HCT116 (cell line): ENCODE data around the gene EML2. TPM values are rescaled to one million over a fixed set of nuclear protein-coding genes. Genes with fewer than 3 reads are reported as not detected.
A peak's percentile ranks its signal among the peaks of the same experiment; 100 is the strongest.

Experiments used
- ATAC-seq: fragments of 200-7000 bp; cut with Tn5 transposase; 2 replicates; pipeline ENCODE4 v1.9.1; 2020; ENCODE audit warnings: mild to moderate bottlenecking, moderate library complexity
- BruUV-seq: library from RNA; stranded (reverse); fragments of 400-500 nt; replicated peaks from 2 replicates; lab custom pipeline; 2021; lab: Mats Ljungman, UMichigan
- CTCF ChIA-PET: fragments of 300-600 bp; sonication (Branson Sonifier 250); formaldehyde crosslinking; loops from one replicate; lab custom pipeline; 2021; ENCODE audit warnings: antibody characterized with exemption; lab: Charles Lee
- POLR2A ChIA-PET: fragments of 300-600, 350-600 bp; sonication (Branson Sonifier 250); formaldehyde crosslinking; loops from one replicate; lab custom pipeline; 2021; ENCODE audit warnings: antibody characterized with exemption; lab: Charles Lee
- RAD21 ChIA-PET, 2 experiments: fragments of 300-600 bp; sonication (Branson Sonifier 250); formaldehyde crosslinking; loops; one replicate each; lab custom pipeline; 2023; ENCODE audit warnings: low total read pairs in 2 of 2; ENCODE audit not compliant: uncharacterized antibody in 2 of 2, unreplicated experiment in 2 of 2, low non-redundant PET in 1 of 2; lab: Charles Lee
- DNase-seq: peaks from one replicate; pipeline ENCODE4 v3.0.0-alpha.2; 2010; ENCODE audit warnings: low read depth, low spot score
- H2AFZ ChIP-seq: fragments of 200-600 bp; shearing (Covaris generic), sonication (generic); 2 replicates; pipeline ENCODE4 v1.6.1; 2017; ENCODE audit warnings: low read depth, mixed run types, mixed read lengths, antibody characterized with exemption, low read length; ENCODE audit not compliant: poor library complexity, severe bottlenecking
- H3K27ac ChIP-seq: 2 replicates; pipeline ENCODE4 v1.5.1; 2012; ENCODE audit warnings: low read depth, low read length
- H3K27me3 ChIP-seq: fragments of 200-600 bp; sonication (generic); 2 replicates; pipeline ENCODE4 v1.6.1; 2016; ENCODE audit warnings: mixed run types, low read length, mixed read lengths; ENCODE audit not compliant: insufficient read depth
- H3K36me3 ChIP-seq, 2 experiments: fragments of 200-500 bp in 1 of 2; fragments of 200-600 bp in 1 of 2; sonication (Bioruptor generic) in 1 of 2; sonication (generic) in 1 of 2; 2 replicates each; pipeline versions ENCODE4 v1.5.1 to v1.6.1; 2014 to 2016; ENCODE audit warnings: low read length in 2 of 2, inconsistent platforms in 1 of 2, mixed read lengths in 1 of 2, mixed run types in 1 of 2; ENCODE audit not compliant: insufficient read depth in 2 of 2, control insufficient read depth in 1 of 2
- H3K4me1 ChIP-seq, 2 experiments: fragments of 200-600 bp in 1 of 2; sonication (generic) in 1 of 2; 2 replicates each; pipeline versions ENCODE4 v1.5.1 to v1.6.1; 2012 to 2017; ENCODE audit warnings: low read length in 2 of 2, inconsistent platforms in 1 of 2, mild to moderate bottlenecking in 1 of 2, mixed read lengths in 1 of 2, mixed run types in 1 of 2, moderate library complexity in 1 of 2; ENCODE audit not compliant: insufficient read depth in 2 of 2, control insufficient read depth in 1 of 2
- H3K4me2 ChIP-seq: fragments of 200-600 bp; sonication (generic); 2 replicates; pipeline ENCODE4 v1.6.1; 2017; ENCODE audit warnings: mixed run types, low read length, mixed read lengths
- H3K4me3 ChIP-seq, 2 experiments: fragments of 200-600 bp in 1 of 2; sonication (generic) in 1 of 2; replicated peaks in 1 of 2; 2 replicates each; pipeline ENCODE4 v1.5.1; 2011 to 2016; ENCODE audit warnings: low read length in 2 of 2, control low read depth in 1 of 2, low read depth in 1 of 2, mild to moderate bottlenecking in 1 of 2, mixed read lengths in 1 of 2, mixed run types in 1 of 2
- H3K79me2 ChIP-seq: fragments of 200-600 bp; sonication (generic); 2 replicates; pipeline ENCODE4 v1.6.1; 2017; ENCODE audit warnings: mild to moderate bottlenecking, mixed run types, low read length, moderate library complexity, mixed read lengths; ENCODE audit not compliant: insufficient read depth
- H3K9ac ChIP-seq: fragments of 200-600 bp; sonication (generic); 2 replicates; pipeline ENCODE4 v1.6.1; 2016; ENCODE audit warnings: low read length, mixed read lengths
- H3K9me2 ChIP-seq: fragments of 200-600 bp; sonication (generic), shearing (Covaris generic); 2 replicates; pipeline ENCODE4 v1.6.1; 2017; ENCODE audit warnings: mixed run types, mild to moderate bottlenecking, moderate library complexity; ENCODE audit not compliant: insufficient read depth
- H3K9me3 ChIP-seq, 2 experiments: fragments of 200-500 bp in 1 of 2; fragments of 200-600 bp in 1 of 2; sonication (Bioruptor generic) in 1 of 2; sonication (generic) in 1 of 2; 2 replicates each; pipeline ENCODE4 v1.6.1; 2014 to 2017; ENCODE audit warnings: low read length in 2 of 2, mixed read lengths in 2 of 2, inconsistent platforms in 1 of 2, low read depth in 1 of 2, mild to moderate bottlenecking in 1 of 2, mixed run types in 1 of 2, moderate library complexity in 1 of 2; ENCODE audit not compliant: control insufficient read depth in 1 of 2, insufficient read depth in 1 of 2
- H4K20me1 ChIP-seq: fragments of 200-600 bp; sonication (generic), shearing (Covaris generic); 2 replicates; pipeline ENCODE4 v1.6.1; 2017; ENCODE audit warnings: mixed run types, mild to moderate bottlenecking, moderate library complexity; ENCODE audit not compliant: insufficient read depth
- ELF1 ChIP-seq: IDR thresholded peaks from 2 replicates; pipeline ENCODE4 v1.6.1; 2012; ENCODE audit warnings: low read depth, borderline replicate concordance
- EZH2 ChIP-seq: fragments of 200-600 bp; sonication (generic); IDR thresholded peaks from 2 replicates; pipeline ENCODE4 v1.6.1; 2017; ENCODE audit warnings: antibody characterized with exemption, mixed run types
- FOSL1 ChIP-seq: IDR thresholded peaks from 2 replicates; pipeline ENCODE4 v1.6.1; 2012; ENCODE audit warnings: low read depth
- POLR2AphosphoS5 ChIP-seq: IDR thresholded peaks from 2 replicates; pipeline ENCODE4 v1.6.1; 2011; ENCODE audit warnings: mild to moderate bottlenecking, low read depth, low read length, moderate library complexity
- SP1 ChIP-seq: IDR thresholded peaks from 2 replicates; pipeline ENCODE4 v1.6.1; 2012; ENCODE audit warnings: low read depth
- TCF7L2 ChIP-seq: IDR thresholded peaks from 2 replicates; pipeline ENCODE4 v1.7.0; 2011; ENCODE audit warnings: borderline replicate concordance, inconsistent platforms; ENCODE audit not compliant: insufficient read depth, insufficient read length; ENCODE audit errors: extremely low read depth
- YY1 ChIP-seq: IDR thresholded peaks from 2 replicates; pipeline ENCODE4 v1.6.1; 2011; ENCODE audit warnings: low read length, low read depth, moderate library complexity, mild to moderate bottlenecking; ENCODE audit not compliant: insufficient replicate concordance; ENCODE audit errors: extremely low read depth
- ZFX ChIP-seq: fragments of 450-650 bp; IDR thresholded peaks from 2 replicates; pipeline ENCODE4 v1.6.1; 2017
- intact Hi-C: fragments of 100-400 bp; cut with micrococcal nuclease; formaldehyde crosslinking; loops from 2 replicates; pipeline ENCODE4 v1.10.0; 2022
- total RNA-seq: library from RNA; stranded (reverse); gene quantifications from one replicate; pipeline ENCODE4 v1.2.1, GENCODE V29; 2021; ENCODE audit not compliant: unreplicated experiment
- TF ChIP-seq, protein P1 (sequence below): IDR thresholded peaks from 2 replicates; pipeline ENCODE4 v1.6.1; 2012

The EML2 gene
- total RNA-seq, 1 experiment from 2014 or later: 131 TPM

DNA sequence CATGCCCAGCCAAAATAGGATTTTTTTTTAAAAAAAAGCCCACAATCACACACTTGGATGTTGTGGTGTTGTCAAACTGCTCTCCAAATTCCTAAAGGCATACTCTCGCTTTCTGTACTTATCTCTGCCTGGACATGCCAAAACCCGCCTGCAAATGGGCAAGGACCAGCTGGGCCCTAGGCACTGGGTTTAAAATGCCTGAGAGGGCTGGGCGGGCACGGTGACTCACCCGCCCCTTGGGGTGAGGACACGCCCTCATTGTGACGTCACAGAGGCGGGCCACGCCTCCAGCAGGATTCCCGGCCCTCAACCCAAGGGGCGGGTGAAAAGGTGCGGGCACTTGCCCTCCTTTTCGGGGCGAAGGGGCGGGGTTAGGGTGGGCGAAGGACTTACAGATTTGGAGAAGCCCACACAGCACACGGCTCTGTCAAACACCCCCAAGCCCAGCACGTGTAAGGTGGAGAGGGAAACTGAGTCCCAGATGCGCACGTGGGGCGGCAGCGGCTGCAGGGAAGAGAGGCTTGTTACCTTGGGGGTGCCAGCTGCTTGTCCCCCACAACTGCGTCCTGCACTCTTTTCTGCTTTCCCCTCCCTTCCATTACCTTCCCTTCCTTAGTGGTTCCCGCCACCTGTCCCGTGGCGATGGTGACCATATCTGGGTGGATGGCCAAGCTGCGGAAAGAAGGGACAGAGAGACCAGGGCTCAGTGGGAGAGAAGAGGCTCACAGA is 6.6 kb downstream of the EML2 start:
- Histone ChIP-seq H3K79me2 (no peaks in the 10 kb centered on the region), H3K9me3 (no peaks in the 10 kb centered on the region), H3K4me2 (peak overlapping the region; percentile 57), H3K4me1 (peaks cover 34 to 51% of the 10 kb centered on the region in 2 experiments), H3K4me3 (no peak overlapping the region), H3K9me2 (no peaks in the 10 kb centered on the region), H3K9ac (peak overlapping the region; percentile 51)
- RAD21 ChIA-PET: interaction anchor here in 1 of 2 experiments (0.7 kb wide), 1 partner anchor 1372 kb away, joined by 3 read pairs; no protein-coding TSS in a partner anchor
- DNase-seq: peak; percentile 80
- peak; percentile 81 for ATAC-seq
- CTCF ChIA-PET: no interaction called here
- POLR2A ChIA-PET: interaction anchor here (0.7 to 2.1 kb wide), 5 partner anchors 8 to 19 kb away, joined by 3 to 7 read pairs (median 4); no protein-coding TSS in a partner anchor
- intact Hi-C loops: no loop called here
- TF ChIP-seq ELF1: no peak
- TF ChIP-seq FOSL1: peak; percentile 58; the same call in 1 of the 2 replicates
- TF ChIP-seq YY1: peak; percentile 16
- peak; percentile 35; the same call in 1 of the 2 replicates for TF ChIP-seq POLR2AphosphoS5
- no peak for TF ChIP-seq ZFX
- TF ChIP-seq, protein P1, sequence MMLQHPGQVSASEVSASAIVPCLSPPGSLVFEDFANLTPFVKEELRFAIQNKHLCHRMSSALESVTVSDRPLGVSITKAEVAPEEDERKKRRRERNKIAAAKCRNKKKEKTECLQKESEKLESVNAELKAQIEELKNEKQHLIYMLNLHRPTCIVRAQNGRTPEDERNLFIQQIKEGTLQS: no peak
- no peak for TF ChIP-seq EZH2
- TF ChIP-seq TCF7L2: no peak
- TF ChIP-seq SP1: peak; percentile 60
- TF ChIP-seq, all 23 proteins: peak for 4
- no peaks in the 10 kb centered on the region for H4K20me1 ChIP-seq
- H3K27ac ChIP-seq: peak overlapping the region; percentile 69
- H3K27me3 ChIP-seq: no peaks in the 10 kb centered on the region
- H3K36me3 ChIP-seq: peaks cover 0 to 2% of the 10 kb centered on the region in 2 experiments; a peak in 2 of 4 replicates
- H2AFZ ChIP-seq: no peak overlapping the region
- no TSS peak for BruUV-seq
